GM13977 (cell line): ENCODE data around the gene DTWD2.
"Not testable (repeated sequence)": the region's sequence is repeated elsewhere in the genome, so short reads cannot be mapped to it uniquely, and the experiment has no call there.

Source experiments
- DNase-seq: peaks from one replicate; pipeline ENCODE4 v3.0.0; 2012; ENCODE audit warnings: low spot score
- in situ Hi-C: fragments of 300-500 bp; cut with MboI; formaldehyde crosslinking; loops from one replicate; pipeline ENCODE4 v1.12.0; 2022; ENCODE audit warnings: low sequenced_read_pairs, low pct_unique_long_range_greater_than_20kb, mixed read lengths, inconsistent platforms; ENCODE audit not compliant: unreplicated experiment
- TF ChIP-seq, protein P1 (sequence below): IDR thresholded peaks from 2 replicates; pipeline ENCODE4 v1.5.1; 2012; ENCODE audit warnings: mild to moderate bottlenecking, control low read depth; ENCODE audit not compliant: insufficient read depth; ENCODE audit errors: extremely low read depth, missing control alignments

Gene DTWD2

DNA sequence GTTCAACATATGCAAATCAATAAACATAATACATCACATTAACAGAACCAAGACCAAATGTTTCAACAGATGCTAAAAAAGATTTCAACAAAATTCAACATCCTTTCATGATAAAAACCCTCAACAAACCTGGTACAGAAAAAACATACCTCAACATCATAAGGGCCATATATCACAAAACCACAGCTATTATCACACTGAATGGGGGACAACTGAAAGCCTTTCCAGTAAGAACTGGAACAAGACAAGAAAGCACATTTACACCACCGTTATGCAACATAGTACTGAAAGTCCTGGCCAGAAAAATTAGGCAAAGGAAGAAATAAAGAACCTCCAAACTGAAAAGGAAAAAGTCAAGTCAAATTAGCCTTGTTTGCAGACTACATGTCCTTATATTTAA is 93.6 kb downstream of the DTWD2 start:
- TF ChIP-seq, protein P1, sequence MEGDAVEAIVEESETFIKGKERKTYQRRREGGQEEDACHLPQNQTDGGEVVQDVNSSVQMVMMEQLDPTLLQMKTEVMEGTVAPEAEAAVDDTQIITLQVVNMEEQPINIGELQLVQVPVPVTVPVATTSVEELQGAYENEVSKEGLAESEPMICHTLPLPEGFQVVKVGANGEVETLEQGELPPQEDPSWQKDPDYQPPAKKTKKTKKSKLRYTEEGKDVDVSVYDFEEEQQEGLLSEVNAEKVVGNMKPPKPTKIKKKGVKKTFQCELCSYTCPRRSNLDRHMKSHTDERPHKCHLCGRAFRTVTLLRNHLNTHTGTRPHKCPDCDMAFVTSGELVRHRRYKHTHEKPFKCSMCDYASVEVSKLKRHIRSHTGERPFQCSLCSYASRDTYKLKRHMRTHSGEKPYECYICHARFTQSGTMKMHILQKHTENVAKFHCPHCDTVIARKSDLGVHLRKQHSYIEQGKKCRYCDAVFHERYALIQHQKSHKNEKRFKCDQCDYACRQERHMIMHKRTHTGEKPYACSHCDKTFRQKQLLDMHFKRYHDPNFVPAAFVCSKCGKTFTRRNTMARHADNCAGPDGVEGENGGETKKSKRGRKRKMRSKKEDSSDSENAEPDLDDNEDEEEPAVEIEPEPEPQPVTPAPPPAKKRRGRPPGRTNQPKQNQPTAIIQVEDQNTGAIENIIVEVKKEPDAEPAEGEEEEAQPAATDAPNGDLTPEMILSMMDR: no peak
- in situ Hi-C loops: no loop called here
- DNase-seq: no peak

DNA sequence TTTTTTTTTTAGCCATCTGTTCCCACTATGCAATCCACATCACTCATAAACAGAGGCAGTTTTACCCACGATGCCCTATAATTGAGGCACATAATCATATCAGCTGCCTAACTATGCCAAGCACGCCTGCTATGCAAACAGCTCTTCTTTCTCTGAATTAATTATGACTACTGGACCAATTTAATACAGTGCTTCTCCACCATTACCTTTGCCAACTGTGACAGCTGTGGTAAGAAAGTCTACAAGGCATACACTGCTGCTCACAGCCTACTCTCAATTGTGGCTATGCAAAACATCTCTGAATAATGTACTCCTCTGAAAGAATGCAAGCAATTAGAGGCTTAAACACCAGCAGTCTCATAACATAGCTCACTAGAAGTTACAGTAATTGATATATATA is 97.1 kb downstream of the DTWD2 start:
- TF ChIP-seq, protein P1: no peak
- no peak for DNase-seq
- in situ Hi-C loops: no loop called here

DNA sequence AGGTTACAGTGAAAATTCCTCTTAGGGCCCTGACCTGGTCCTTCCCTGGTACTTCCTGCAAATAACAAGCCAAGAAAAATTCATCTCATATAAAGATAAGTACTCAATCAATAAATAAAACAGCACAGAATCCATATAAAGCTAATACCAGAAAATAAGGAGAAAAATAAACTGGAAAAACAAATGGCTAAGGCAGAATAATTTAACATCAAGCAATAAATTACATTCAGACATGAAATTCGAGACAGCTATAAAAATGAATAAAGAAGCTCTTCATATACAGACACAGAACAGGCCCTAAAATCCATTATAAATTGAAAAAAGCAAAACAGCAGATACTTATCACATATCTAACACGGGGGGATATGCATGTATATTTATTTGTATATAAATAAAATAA is 99.2 kb downstream of the DTWD2 start:
- TF ChIP-seq, protein P1: no peak
- in situ Hi-C loops: no loop called here
- DNase-seq: no peak

DNA sequence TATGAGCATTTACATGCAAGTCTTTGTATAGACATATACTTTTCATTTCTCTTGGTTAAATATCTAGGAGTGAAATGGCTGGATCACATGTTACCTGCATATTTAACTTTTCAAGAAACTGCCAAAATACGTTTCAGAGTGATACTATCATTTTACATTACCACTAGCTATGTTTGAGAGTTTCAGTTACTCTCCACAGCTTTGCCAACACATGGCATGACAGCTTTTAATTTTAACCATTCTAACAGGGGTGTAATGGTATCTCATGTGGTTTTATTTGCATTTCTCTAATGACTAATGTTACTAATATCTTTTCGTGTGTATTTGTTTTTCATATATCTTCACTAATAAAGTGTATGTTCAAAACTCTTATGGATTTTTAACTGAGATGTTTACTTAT is 99.8 kb downstream of the DTWD2 start:
- TF ChIP-seq, protein P1: no peak
- in situ Hi-C loops: no loop called here
- no peak for DNase-seq

DNA sequence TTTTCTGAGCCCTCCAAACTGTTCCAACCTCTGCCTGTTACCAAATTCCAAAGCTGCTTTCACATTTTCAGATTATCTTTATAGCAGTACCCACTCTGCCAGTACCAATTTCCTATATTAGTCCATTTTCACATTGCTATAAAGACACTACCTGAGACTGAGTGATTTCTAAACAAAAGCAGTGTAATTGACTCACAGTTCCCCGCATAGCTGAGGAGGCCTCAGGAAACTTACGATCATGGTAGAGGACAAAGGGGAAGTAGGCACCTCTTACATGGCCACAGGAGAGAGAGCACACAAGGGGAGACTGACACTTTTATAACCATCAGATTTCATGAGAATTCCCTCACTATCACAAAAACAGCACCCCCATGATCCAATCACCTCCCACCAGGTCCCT is 105.0 kb downstream of the DTWD2 start:
- in situ Hi-C loops: no loop called here
- TF ChIP-seq, protein P1: no peak
- DNase-seq: no peak

DNA sequence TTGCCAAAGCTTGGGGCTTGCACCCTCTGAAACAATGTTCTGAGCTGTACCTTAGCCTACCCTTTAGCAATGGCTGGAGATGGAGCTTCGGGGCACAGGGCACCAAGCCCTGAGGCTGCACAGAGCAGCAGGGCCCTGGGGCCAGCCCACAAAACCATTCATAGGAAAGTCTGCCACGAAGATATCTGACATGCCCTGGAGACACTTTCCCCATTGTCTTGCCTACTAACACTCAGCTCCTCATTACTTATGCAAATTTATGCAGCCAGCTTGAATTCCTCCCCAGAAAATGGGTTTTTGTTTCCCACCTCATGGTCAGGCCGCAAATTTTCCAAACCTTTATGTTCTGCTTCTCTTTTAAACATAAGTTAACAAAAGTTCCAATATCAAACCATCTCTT is 105.7 kb downstream of the DTWD2 start:
- in situ Hi-C loops: no loop called here
- TF ChIP-seq, protein P1: no peak
- DNase-seq: no peak

DNA sequence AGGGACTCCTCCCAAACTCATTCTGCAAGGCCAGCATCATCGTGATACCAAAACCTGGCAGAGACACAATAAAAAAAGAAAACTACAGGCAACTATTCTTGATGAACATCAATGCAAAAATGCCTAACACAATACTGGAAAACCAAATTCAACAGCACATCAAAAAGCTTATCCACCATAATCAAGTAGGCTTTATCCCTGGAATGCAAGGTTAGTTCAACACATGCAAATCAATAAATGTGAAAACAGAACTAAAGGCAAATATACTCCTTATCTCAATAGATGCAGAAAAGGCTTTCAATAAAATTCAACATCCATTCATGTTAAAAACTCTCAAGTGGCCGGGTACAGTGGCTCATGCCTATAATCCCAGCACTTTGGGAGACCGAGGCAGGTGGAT is 111.5 kb downstream of the DTWD2 start:
- in situ Hi-C loops, DNase-seq: not testable (repeated sequence)
